Fibroblast of villous mesenchyme (primary cell): ENCODE data around the gene DHX9. TPM values are rescaled to one million over a fixed set of nuclear protein-coding genes. Genes with fewer than 3 reads are reported as not detected.

Experiments used
- DNase-seq: peaks from one replicate; pipeline ENCODE4 v3.0.0-alpha.2; 2010; ENCODE audit warnings: low read depth
- H3K4me3 ChIP-seq: 2 replicates; pipeline ENCODE4 v1.5.1; 2011; ENCODE audit warnings: low read depth, mild to moderate bottlenecking, low read length
- total RNA-seq: library from RNA; depleted of rRNA; stranded (reverse); fragments of >200 nt; gene quantifications from 2 replicates; pipeline ENCODE4 v1.2.3, GENCODE V29; 2012
- TF ChIP-seq, protein P1 (sequence below): IDR thresholded peaks from 2 replicates; pipeline ENCODE4 v1.5.1; 2012; ENCODE audit warnings: low read depth, mild to moderate bottlenecking, low read length; ENCODE audit not compliant: insufficient read depth

Gene DHX9
- total RNA-seq, 1 donor, result 160 TPM

- H3K4me3 ChIP-seq, result no peak overlapping the region
- TF ChIP-seq, protein P1, sequence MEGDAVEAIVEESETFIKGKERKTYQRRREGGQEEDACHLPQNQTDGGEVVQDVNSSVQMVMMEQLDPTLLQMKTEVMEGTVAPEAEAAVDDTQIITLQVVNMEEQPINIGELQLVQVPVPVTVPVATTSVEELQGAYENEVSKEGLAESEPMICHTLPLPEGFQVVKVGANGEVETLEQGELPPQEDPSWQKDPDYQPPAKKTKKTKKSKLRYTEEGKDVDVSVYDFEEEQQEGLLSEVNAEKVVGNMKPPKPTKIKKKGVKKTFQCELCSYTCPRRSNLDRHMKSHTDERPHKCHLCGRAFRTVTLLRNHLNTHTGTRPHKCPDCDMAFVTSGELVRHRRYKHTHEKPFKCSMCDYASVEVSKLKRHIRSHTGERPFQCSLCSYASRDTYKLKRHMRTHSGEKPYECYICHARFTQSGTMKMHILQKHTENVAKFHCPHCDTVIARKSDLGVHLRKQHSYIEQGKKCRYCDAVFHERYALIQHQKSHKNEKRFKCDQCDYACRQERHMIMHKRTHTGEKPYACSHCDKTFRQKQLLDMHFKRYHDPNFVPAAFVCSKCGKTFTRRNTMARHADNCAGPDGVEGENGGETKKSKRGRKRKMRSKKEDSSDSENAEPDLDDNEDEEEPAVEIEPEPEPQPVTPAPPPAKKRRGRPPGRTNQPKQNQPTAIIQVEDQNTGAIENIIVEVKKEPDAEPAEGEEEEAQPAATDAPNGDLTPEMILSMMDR, result no peak
- DNase-seq, result no peak
Measured at GRCh38 chr1:182851825-182852224, 12.7 kb downstream of the DHX9 start.

- no peak overlapping the region for H3K4me3 ChIP-seq
- TF ChIP-seq, protein P1, result no peak
- DNase-seq, result no peak
Measured at GRCh38 chr1:182855911-182856310, 16.8 kb downstream of the DHX9 start.

- TF ChIP-seq, protein P1, result no peak
- DNase-seq, result no peak
- no peak overlapping the region for H3K4me3 ChIP-seq
Measured at GRCh38 chr1:182857212-182857611, 18.1 kb downstream of the DHX9 start.

GRCh38 chr1:182860658-182861057 is 21.5 kb downstream of the DHX9 start:
- no peak overlapping the region for H3K4me3 ChIP-seq
- TF ChIP-seq, protein P1, result no peak
- no peak for DNase-seq

- no peak for DNase-seq
- H3K4me3 ChIP-seq, result no peak overlapping the region
- TF ChIP-seq, protein P1, result no peak
Measured at GRCh38 chr1:182861994-182862393, 22.8 kb downstream of the DHX9 start.

- TF ChIP-seq, protein P1, result no peak
- no peak overlapping the region for H3K4me3 ChIP-seq
- DNase-seq, result no peak
Measured at GRCh38 chr1:182862827-182863226, 23.7 kb downstream of the DHX9 start.

GRCh38 chr1:182863940-182864339 is 24.8 kb downstream of the DHX9 start:
- no peak for DNase-seq
- H3K4me3 ChIP-seq, result no peak overlapping the region
- TF ChIP-seq, protein P1, result no peak
